Measurements from ENCODE around the gene MTRR. TPM values are rescaled to one million over a fixed set of nuclear protein-coding genes. Genes with fewer than 3 reads are reported as not detected.

The MTRR gene
- total and polyA plus RNA-seq, 2 of the 8 experiments (the other 6 are each of a cell fraction or from before 2014, with no cell fraction given) = 36.4 to 53.8 TPM

GRCh38 chr5:7871653-7872052 is 2.7 kb downstream of the MTRR start (continued):
- no peak for TF ChIP-seq CHD7 (IDR thresholded peaks at IDR 0.05; ENCODE audit: insufficient replicate concordance, low read length)
- no peak for TF ChIP-seq RNF2 (IDR thresholded peaks at IDR 0.05; ENCODE audit: borderline replicate concordance, low read depth, low read length, missing control alignments, poor library complexity, severe bottlenecking)

Measured in H1 (cell line).